Mesothelial cell of epicardium (in vitro differentiated cells): Measurements from ENCODE around the gene A2ML1. TPM values are rescaled to one million over a fixed set of nuclear protein-coding genes. Genes with fewer than 3 reads are reported as not detected.

Experiments used
- DNase-seq, 2 experiments: peaks; one replicate each; pipeline ENCODE4 v3.0.0; 2021; ENCODE audit warnings: low spot score in 2 of 2; ENCODE audit not compliant: unreplicated experiment in 2 of 2
- H3K27ac Mint-ChIP-seq: 2 replicates; pipeline ENCODE4 v1.8.0; 2021; ENCODE audit warnings: mixed read lengths
- H3K27me3 Mint-ChIP-seq: 2 replicates; pipeline ENCODE4 v1.8.0; 2021; ENCODE audit warnings: low read depth, mixed read lengths
- H3K36me3 Mint-ChIP-seq: 2 replicates; pipeline ENCODE4 v1.8.0; 2021; ENCODE audit warnings: mixed read lengths
- H3K4me1 Mint-ChIP-seq: 2 replicates; pipeline ENCODE4 v1.8.0; 2021; ENCODE audit warnings: mixed read lengths
- H3K4me3 Mint-ChIP-seq: 2 replicates; pipeline ENCODE4 v1.8.0; 2021; ENCODE audit warnings: mild to moderate bottlenecking, moderate library complexity, mixed read lengths
- H3K9me3 Mint-ChIP-seq: 2 replicates; pipeline ENCODE4 v1.8.0; 2021; ENCODE audit warnings: mixed read lengths
- total RNA-seq: library from RNA; stranded (reverse); gene quantifications from 3 replicates; pipeline ENCODE4 v1.2.1, GENCODE V29; 2021
- TF ChIP-seq, protein P1 (sequence below): fragments of 200-600 bp; sonication (generic); IDR thresholded peaks from one replicate; pipeline ENCODE4 v1.5.0; 2021; ENCODE audit warnings: antibody characterized with exemption; ENCODE audit not compliant: unreplicated experiment

A2ML1 gene
- total RNA-seq, 1 donor from 2014 or later = 0.13 TPM

DNA sequence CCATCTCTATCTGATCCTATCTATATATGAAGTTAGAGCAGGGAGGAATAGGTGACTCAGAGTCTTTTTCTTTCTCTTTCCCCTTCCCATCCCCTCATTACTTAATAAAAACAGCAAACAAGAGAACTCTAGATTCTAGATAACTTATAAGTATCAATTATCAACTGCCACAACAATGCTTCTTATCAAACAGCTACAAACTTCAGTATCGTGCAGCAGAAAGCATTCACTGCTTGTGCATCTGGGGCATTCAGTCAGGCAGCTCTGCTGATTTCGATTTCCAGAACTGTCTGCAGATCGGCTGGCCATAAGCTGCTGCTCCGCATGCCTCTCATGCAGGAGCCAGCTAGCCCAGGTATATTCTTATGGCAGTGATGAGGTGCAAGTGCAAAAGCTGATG, 19.4 kb downstream of the A2ML1 start:
- peaks cover 10% of the 10 kb centered on the region for H3K4me1 Mint-ChIP-seq
- no peaks in the 10 kb centered on the region for H3K27me3 Mint-ChIP-seq
- DNase-seq = no peak
- H3K27ac Mint-ChIP-seq = no peak overlapping the region
- TF ChIP-seq, protein P1, sequence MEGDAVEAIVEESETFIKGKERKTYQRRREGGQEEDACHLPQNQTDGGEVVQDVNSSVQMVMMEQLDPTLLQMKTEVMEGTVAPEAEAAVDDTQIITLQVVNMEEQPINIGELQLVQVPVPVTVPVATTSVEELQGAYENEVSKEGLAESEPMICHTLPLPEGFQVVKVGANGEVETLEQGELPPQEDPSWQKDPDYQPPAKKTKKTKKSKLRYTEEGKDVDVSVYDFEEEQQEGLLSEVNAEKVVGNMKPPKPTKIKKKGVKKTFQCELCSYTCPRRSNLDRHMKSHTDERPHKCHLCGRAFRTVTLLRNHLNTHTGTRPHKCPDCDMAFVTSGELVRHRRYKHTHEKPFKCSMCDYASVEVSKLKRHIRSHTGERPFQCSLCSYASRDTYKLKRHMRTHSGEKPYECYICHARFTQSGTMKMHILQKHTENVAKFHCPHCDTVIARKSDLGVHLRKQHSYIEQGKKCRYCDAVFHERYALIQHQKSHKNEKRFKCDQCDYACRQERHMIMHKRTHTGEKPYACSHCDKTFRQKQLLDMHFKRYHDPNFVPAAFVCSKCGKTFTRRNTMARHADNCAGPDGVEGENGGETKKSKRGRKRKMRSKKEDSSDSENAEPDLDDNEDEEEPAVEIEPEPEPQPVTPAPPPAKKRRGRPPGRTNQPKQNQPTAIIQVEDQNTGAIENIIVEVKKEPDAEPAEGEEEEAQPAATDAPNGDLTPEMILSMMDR = no peak
- no peaks in the 10 kb centered on the region for H3K9me3 Mint-ChIP-seq
- H3K36me3 Mint-ChIP-seq = no peaks in the 10 kb centered on the region
- H3K4me3 Mint-ChIP-seq = no peak overlapping the region

DNA sequence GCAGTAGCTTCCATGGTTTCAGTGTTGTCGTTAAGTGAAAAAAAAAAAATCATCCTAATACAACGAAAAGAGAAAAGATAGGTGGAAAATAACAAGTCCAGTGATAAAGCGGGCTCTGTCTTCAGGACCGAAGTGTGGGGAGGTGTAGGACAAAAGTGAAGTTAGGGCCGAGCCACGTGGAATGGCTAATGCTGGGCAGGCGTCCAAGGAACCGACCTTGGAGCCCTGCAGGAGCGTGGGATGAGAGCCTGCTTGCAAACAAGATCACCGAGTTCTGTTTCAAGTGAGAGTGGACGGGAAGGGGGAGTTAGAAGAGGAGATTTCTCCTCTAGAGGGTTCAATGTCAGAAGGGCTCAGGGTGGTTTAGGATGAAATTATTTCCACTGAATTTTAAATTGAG, 22.2 kb downstream of the A2ML1 start:
- TF ChIP-seq, protein P1 = no peak
- no peak overlapping the region for H3K4me3 Mint-ChIP-seq
- no peak overlapping the region for H3K27ac Mint-ChIP-seq
- peaks cover 10% of the 10 kb centered on the region for H3K4me1 Mint-ChIP-seq
- DNase-seq = no peak
- no peaks in the 10 kb centered on the region for H3K27me3 Mint-ChIP-seq
- H3K9me3 Mint-ChIP-seq = no peaks in the 10 kb centered on the region
- H3K36me3 Mint-ChIP-seq = no peaks in the 10 kb centered on the region

DNA sequence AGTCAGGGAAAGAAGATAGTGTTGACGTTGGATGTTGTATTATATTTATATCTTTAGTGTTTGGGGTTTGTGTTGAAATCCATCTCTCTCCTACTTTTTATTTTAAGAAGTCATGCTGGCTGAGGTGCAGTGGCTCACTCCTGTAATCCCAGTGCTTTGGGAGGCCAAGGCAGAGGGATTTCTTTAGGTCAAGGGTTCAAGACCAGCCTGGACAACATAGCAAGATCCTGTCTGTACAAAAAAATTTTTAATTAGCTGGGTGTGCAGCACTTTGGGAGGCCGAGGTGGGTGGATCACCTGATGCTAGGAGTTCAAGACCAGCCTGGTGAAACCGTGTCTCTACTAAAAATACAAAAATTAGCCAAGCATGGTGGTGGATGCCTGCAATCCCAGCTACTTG, 23.9 kb downstream of the A2ML1 start:
- no peaks in the 10 kb centered on the region for H3K9me3 Mint-ChIP-seq

DNA sequence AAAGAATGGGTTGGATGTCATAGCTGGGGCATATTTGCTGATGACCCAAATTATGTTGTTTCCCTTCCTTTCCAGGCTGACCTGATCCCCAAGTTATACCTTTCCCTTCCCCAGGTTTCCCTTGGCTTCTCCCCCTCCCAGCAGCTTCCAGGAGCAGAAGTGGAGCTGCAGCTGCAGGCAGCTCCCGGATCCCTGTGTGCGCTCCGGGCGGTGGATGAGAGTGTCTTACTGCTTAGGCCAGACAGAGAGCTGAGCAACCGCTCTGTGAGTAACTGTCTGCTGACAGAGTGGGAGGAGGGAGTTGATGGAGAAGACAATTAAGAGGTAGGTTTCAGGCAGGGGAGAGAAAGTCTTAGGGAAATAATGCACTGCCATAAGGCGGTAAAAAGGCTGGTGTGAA, 25.0 kb downstream of the A2ML1 start:
- no peak for DNase-seq
- Mint-ChIP-seq H3K4me1 (peaks cover 6% of the 10 kb centered on the region), H3K27me3 (no peaks in the 10 kb centered on the region), H3K36me3 (no peaks in the 10 kb centered on the region), H3K9me3 (no peaks in the 10 kb centered on the region), H3K4me3 (no peak overlapping the region), H3K27ac (no peak overlapping the region)
- TF ChIP-seq, protein P1 = no peak

More for the DNA sequence above, 23.9 kb downstream of the A2ML1 start:
- TF ChIP-seq, protein P1 = no peak
- Mint-ChIP-seq H3K27ac (no peak overlapping the region), H3K4me1 (peaks cover 10% of the 10 kb centered on the region), H3K36me3 (no peaks in the 10 kb centered on the region), H3K27me3 (no peaks in the 10 kb centered on the region), H3K4me3 (no peak overlapping the region)
- no peak for DNase-seq

DNA sequence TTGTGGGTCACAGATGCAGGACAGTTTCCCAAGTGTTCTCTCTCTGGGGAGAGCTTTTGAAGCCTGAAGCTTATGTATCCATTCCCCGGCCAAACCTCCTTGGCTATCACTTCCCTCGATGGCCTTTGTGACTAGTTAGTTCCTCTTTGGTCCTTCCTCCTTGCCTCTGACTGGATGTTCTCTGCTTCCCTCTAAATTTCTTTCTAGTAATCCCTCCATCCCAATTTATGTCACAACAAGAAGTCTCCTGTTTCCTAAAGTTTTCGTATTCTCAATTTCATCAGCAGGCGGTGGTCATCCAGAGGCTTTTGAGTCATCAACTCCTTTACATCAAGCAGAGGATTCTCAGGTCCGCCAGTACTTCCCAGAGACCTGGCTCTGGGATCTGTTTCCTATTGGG, 27.5 kb downstream of the A2ML1 start:
- Mint-ChIP-seq H3K27ac (no peak overlapping the region), H3K36me3 (no peaks in the 10 kb centered on the region), H3K9me3 (no peaks in the 10 kb centered on the region), H3K4me3 (no peak overlapping the region), H3K27me3 (no peaks in the 10 kb centered on the region), H3K4me1 (peaks cover under 1% of the 10 kb centered on the region)
- no peak for DNase-seq
- TF ChIP-seq, protein P1 = no peak

DNA sequence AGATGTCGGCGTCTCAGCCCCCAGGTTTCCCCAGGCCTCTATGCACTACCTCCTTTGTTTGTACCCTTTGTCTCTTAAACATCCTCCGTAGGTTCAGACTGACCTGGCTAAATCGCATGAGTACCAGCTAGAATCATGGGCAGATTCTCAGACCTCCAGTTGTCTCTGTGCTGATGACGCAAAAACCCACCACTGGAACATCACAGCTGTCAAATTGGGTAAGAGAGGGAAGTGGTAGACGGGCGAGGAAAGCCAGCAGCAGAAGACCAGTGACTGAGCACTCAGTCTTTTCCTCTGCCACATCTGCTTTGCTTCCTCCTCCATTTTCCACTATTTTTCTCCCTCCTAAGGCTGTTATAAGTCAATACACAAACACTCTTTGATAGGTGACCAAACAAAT, 29.7 kb downstream of the A2ML1 start:
- H3K4me1 Mint-ChIP-seq = no peaks in the 10 kb centered on the region
- no peaks in the 10 kb centered on the region for H3K27me3 Mint-ChIP-seq
- TF ChIP-seq, protein P1 = no peak
- H3K9me3 Mint-ChIP-seq = no peaks in the 10 kb centered on the region
- no peak for DNase-seq
- no peak overlapping the region for H3K4me3 Mint-ChIP-seq
- H3K27ac Mint-ChIP-seq = no peak overlapping the region
- no peaks in the 10 kb centered on the region for H3K36me3 Mint-ChIP-seq
